ENCODE data around the gene TOMM34.

Gene TOMM34

DNA sequence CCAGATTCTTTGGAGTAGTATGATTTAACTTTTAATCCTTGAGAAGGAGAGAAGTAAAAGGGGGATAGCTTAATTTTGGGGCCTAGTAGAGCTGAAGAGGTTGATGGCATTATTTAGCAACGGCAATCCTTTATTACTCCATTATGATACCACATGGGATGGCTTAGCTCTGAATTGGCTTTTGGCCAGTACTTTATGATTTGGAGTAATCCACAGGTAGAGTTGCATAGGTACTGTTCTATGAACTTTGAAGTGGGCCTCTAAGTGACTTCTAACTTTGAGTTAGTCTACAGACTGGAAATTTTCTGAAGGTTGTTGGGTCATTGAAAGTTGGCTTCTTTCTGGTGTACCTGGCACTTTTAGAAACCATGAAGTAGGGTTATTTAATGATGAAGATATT lies 63.1 kb downstream of the TOMM34 start:
- FAIRE-seq, result no peak
- DNase-seq (ENCODE audit: insufficient read length, low spot score), result no peak

DNA sequence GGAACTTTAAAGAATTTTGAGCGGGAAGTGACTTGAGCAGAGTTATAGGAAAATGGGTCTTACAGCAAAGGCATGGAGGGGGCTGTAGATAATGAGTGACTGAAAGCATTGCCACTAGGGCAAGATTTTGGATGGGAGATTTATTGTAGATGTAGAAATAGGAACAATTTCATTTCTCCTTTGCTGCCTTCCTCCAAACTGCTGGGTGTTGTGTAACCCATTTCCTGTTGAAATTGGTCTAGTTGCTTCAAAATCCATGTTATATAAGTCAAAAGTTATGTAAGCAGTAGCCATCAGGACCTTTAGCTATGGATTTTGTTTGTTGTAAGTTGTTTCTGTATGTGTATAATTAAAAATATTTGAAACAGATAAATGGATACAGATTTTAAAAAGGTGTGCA lies 63.6 kb downstream of the TOMM34 start:
- FAIRE-seq (no peak), DNase-seq (ENCODE audit: insufficient read length, low spot score) (no peak)

DNA sequence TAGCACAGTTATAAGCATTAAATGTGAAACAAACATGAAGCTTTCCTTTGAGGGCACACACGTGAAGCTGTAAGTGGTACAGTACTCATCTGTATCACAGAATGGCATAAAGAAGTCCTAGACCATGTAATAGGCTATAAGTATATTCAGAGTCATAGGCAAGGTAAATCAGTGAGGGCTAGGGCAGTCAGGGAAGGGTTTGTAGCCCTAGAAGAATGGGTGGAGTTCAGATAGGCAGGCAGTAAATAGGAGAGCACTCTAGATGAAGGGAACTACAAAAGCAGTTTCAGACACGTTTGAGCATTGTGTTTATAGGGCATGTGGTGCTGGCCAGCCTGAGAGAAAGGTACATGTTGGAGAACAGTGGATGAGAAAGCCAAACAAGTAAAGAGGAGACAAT lies 65.2 kb downstream of the TOMM34 start:
- FAIRE-seq, result no peak
- DNase-seq (ENCODE audit: insufficient read length, low spot score), result no peak

Measured in GM19239 (cell line).